Measurements from ENCODE around the gene SNCAIP.

The SNCAIP gene

GRCh38 chr5:122398016-122398415 is 86.0 kb downstream of the SNCAIP start:
- DNase-seq (ENCODE audit: low read depth in 3 of 3) = no peak

GRCh38 chr5:122400341-122400740 is 88.3 kb downstream of the SNCAIP start:
- DNase-seq (ENCODE audit: low read depth in 3 of 3) = no peak

GRCh38 chr5:122400938-122401337 is 88.9 kb downstream of the SNCAIP start:
- no peak for DNase-seq (ENCODE audit: low read depth in 3 of 3)

- DNase-seq (ENCODE audit: low read depth in 3 of 3) = no peak
Measured at GRCh38 chr5:122401976-122402725, 90.1 kb downstream of the SNCAIP start.

- no peak for DNase-seq (ENCODE audit: low read depth in 3 of 3)
Measured at GRCh38 chr5:122402955-122403685, 91.1 kb downstream of the SNCAIP start.

GRCh38 chr5:122404018-122404417 is 92.0 kb downstream of the SNCAIP start:
- DNase-seq (ENCODE audit: low read depth in 3 of 3) = no peak

- DNase-seq (ENCODE audit: low read depth in 3 of 3) = no peak
Measured at GRCh38 chr5:122404653-122405362, 92.8 kb downstream of the SNCAIP start.

GRCh38 chr5:122405751-122406150 is 93.7 kb downstream of the SNCAIP start:
- DNase-seq (ENCODE audit: low read depth in 3 of 3) = no peak

GRCh38 chr5:122406181-122406580 is 94.1 kb downstream of the SNCAIP start:
- no peak for DNase-seq (ENCODE audit: low read depth in 3 of 3)

GRCh38 chr5:122408592-122409224 is 96.7 kb downstream of the SNCAIP start:
- no peak for DNase-seq (ENCODE audit: low read depth in 3 of 3)

- DNase-seq (ENCODE audit: low read depth in 3 of 3) = no peak
Measured at GRCh38 chr5:122412966-122413365, 100.9 kb downstream of the SNCAIP start.

GRCh38 chr5:122413722-122414121 is 101.7 kb downstream of the SNCAIP start:
- no peak for DNase-seq (ENCODE audit: low read depth in 3 of 3)

- DNase-seq (ENCODE audit: low read depth in 3 of 3) = no peak
Measured at GRCh38 chr5:122415030-122415800, 103.2 kb downstream of the SNCAIP start.

- no peak for DNase-seq (ENCODE audit: low read depth in 3 of 3)
Measured at GRCh38 chr5:122415801-122416120, 103.7 kb downstream of the SNCAIP start.

GRCh38 chr5:122419142-122419894 is 107.3 kb downstream of the SNCAIP start:
- no peak for DNase-seq (ENCODE audit: low read depth in 3 of 3)

- no peak for DNase-seq (ENCODE audit: low read depth in 3 of 3)
Measured at GRCh38 chr5:122420091-122420490, 108.1 kb downstream of the SNCAIP start.

- no peak for DNase-seq (ENCODE audit: low read depth in 3 of 3)
Measured at GRCh38 chr5:122420537-122421236, 108.7 kb downstream of the SNCAIP start.

- DNase-seq (ENCODE audit: low read depth in 3 of 3) = no peak
Measured at GRCh38 chr5:122421374-122422079, 109.5 kb downstream of the SNCAIP start.

GRCh38 chr5:122423221-122423620 is 111.2 kb downstream of the SNCAIP start:
- no peak for DNase-seq (ENCODE audit: low read depth in 3 of 3)

- DNase-seq (ENCODE audit: low read depth in 3 of 3) = no peak
Measured at GRCh38 chr5:122424132-122424531, 112.1 kb downstream of the SNCAIP start.

All from stimulated activated CD4-positive, alpha-beta T cell treated with anti-CD3 and anti-CD28 coated beads, TNF-alpha, amount 100 ng/mL, for 4 hours (primary cell).